WI38 (cell line): ENCODE measurements around the gene TBCD.
"Not testable (repeated sequence)": the region's sequence is repeated elsewhere in the genome, so short reads cannot be mapped to it uniquely, and the experiment has no call there.

Source experiments
- H3K4me3 ChIP-seq: 2 replicates; pipeline ENCODE4 v1.5.1; 2011; ENCODE audit warnings: low read depth, mild to moderate bottlenecking, control low read depth, low read length
- CTCF ChIP-seq: IDR thresholded peaks from 2 replicates; pipeline ENCODE4 v1.5.1; 2012; ENCODE audit warnings: low read depth, mild to moderate bottlenecking, control low read depth, low read length

Gene TBCD

GRCh38 chr17:82966415-82966814, 214.6 kb downstream of the TBCD start:
- no peak for TF ChIP-seq CTCF
- no peak overlapping the region for H3K4me3 ChIP-seq

GRCh38 chr17:82967268-82968032, 215.6 kb downstream of the TBCD start:
- no peak overlapping the region for H3K4me3 ChIP-seq

GRCh38 chr17:82968033-82968841, 216.4 kb downstream of the TBCD start:
- H3K4me3 ChIP-seq: not testable (repeated sequence)

More at GRCh38 chr17:82967268-82968032, 215.6 kb downstream of the TBCD start:
- TF ChIP-seq CTCF: no peak

GRCh38 chr17:82970067-82970466, 218.2 kb downstream of the TBCD start:
- no peak for TF ChIP-seq CTCF
- no peak overlapping the region for H3K4me3 ChIP-seq

- no peak for TF ChIP-seq CTCF
Measured at GRCh38 chr17:82970818-82971590, 219.1 kb downstream of the TBCD start.

GRCh38 chr17:82972836-82973372, 221.0 kb downstream of the TBCD start:
- H3K4me3 ChIP-seq: no peak overlapping the region
- TF ChIP-seq CTCF: no peak

More at GRCh38 chr17:82970818-82971590, 219.1 kb downstream of the TBCD start:
- H3K4me3 ChIP-seq: no peak overlapping the region

GRCh38 chr17:82973456-82974135, 221.7 kb downstream of the TBCD start:
- no peak overlapping the region for H3K4me3 ChIP-seq
- TF ChIP-seq CTCF: no peak
